Measurements from ENCODE around the gene MAP4. TPM values are rescaled to one million over a fixed set of nuclear protein-coding genes. Genes with fewer than 3 reads are reported as not detected.

Gene MAP4
- total and polyA plus RNA-seq, 2 of the 13 experiments (the other 11 are each of a cell fraction or from before 2014, with no cell fraction given) = 33.1 to 38.7 TPM

DNA sequence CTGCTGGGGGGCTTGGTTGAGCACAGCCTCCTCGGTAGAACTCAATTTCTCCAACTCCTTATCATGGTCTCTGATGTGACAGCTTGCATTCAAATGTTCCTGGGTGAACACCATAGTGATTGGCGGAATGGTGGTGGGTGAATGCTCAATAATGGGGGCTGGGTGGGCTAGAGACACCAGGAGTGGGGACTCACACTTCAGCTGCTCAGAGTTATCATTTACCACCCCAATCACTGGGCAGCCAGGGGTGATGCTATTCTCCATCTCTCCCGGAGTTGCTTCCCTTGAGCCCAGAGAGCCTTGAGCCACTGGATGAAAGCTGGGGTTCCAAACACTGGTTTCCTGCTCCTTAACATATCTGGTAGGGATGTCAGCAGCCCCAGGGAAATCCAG is 124.6 kb downstream of the MAP4 start:
- Histone ChIP-seq H3K4me1 (ENCODE audit: insufficient read depth, low read length) (no peaks in the 10 kb centered on the region), H4K20me1 (ENCODE audit: insufficient read depth, low read length) (no peaks in the 10 kb centered on the region), H2AFZ (ENCODE audit: low read length) (no peak overlapping the region), H3K27me3 (ENCODE audit: control insufficient read depth in 1 of 2, insufficient read depth in 2 of 2, low read length in 2 of 2) (no peaks in the 10 kb centered on the region; a peak in 1 of 5 replicates), H3K4me3 (replicated peaks in 1 of 3; ENCODE audit: insufficient read depth in 1 of 3, low read depth in 2 of 3, low read length in 3 of 3) (no peak overlapping the region), H3K4me2 (ENCODE audit: low read depth, low read length) (no peak overlapping the region), H3K9me3 (ENCODE audit: low read length) (no peaks in the 10 kb centered on the region), H3K9ac (ENCODE audit: insufficient read depth, low read depth, low read length) (no peak overlapping the region), H3K79me2 (ENCODE audit: insufficient read depth, low read length) (no peaks in the 10 kb centered on the region), H3K36me3 (replicated peaks in 1 of 2; ENCODE audit: control insufficient read depth in 1 of 2, insufficient read depth in 2 of 2, low read length in 2 of 2) (peaks cover 12 to 46% of the 10 kb centered on the region in 2 experiments), H3K27ac (ENCODE audit: extremely low read length, insufficient read depth, low read length) (no peak overlapping the region)
- DNase-seq (ENCODE audit: low spot score) (no peak), FAIRE-seq (no peak), ATAC-seq (no peak)
- ChIA-PET CTCF (ENCODE audit: low intra/inter-chr PET ratio, low total read pairs) (no interaction called here), POLR2A (no interaction called here)
- BruUV-seq (replicated peaks) = no TSS peak
- WGBS (ENCODE audit: low lambda C conversion rate) = 90% methylated on average over 3 of the region's 3 CpGs
- no peak for TF ChIP-seq ZNF788 (CRISPR knock-in tag; IDR thresholded peaks at IDR 0.05; ENCODE audit: borderline replicate concordance)
- TF ChIP-seq, protein P1, sequence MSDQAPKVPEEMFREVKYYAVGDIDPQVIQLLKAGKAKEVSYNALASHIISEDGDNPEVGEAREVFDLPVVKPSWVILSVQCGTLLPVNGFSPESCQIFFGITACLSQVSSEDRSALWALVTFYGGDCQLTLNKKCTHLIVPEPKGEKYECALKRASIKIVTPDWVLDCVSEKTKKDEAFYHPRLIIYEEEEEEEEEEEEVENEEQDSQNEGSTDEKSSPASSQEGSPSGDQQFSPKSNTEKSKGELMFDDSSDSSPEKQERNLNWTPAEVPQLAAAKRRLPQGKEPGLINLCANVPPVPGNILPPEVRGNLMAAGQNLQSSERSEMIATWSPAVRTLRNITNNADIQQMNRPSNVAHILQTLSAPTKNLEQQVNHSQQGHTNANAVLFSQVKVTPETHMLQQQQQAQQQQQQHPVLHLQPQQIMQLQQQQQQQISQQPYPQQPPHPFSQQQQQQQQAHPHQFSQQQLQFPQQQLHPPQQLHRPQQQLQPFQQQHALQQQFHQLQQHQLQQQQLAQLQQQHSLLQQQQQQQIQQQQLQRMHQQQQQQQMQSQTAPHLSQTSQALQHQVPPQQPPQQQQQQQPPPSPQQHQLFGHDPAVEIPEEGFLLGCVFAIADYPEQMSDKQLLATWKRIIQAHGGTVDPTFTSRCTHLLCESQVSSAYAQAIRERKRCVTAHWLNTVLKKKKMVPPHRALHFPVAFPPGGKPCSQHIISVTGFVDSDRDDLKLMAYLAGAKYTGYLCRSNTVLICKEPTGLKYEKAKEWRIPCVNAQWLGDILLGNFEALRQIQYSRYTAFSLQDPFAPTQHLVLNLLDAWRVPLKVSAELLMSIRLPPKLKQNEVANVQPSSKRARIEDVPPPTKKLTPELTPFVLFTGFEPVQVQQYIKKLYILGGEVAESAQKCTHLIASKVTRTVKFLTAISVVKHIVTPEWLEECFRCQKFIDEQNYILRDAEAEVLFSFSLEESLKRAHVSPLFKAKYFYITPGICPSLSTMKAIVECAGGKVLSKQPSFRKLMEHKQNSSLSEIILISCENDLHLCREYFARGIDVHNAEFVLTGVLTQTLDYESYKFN (CRISPR knock-in tag; conservative IDR thresholded peaks at IDR 0.05) = no peak
- TF ChIP-seq HNRNPLL (IDR thresholded peaks at IDR 0.05; ENCODE audit: low read depth, low read length, poor library complexity, severe bottlenecking) = no peak
- TF ChIP-seq, protein P2, sequence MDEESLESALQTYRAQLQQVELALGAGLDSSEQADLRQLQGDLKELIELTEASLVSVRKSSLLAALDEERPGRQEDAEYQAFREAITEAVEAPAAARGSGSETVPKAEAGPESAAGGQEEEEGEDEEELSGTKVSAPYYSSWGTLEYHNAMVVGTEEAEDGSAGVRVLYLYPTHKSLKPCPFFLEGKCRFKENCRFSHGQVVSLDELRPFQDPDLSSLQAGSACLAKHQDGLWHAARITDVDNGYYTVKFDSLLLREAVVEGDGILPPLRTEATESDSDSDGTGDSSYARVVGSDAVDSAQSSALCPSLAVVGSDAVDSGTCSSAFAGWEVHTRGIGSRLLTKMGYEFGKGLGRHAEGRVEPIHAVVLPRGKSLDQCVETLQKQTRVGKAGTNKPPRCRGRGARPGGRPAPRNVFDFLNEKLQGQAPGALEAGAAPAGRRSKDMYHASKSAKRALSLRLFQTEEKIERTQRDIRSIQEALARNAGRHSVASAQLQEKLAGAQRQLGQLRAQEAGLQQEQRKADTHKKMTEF (CRISPR knock-in tag; IDR thresholded peaks at IDR 0.05) = no peak
- TF ChIP-seq, protein P3, sequence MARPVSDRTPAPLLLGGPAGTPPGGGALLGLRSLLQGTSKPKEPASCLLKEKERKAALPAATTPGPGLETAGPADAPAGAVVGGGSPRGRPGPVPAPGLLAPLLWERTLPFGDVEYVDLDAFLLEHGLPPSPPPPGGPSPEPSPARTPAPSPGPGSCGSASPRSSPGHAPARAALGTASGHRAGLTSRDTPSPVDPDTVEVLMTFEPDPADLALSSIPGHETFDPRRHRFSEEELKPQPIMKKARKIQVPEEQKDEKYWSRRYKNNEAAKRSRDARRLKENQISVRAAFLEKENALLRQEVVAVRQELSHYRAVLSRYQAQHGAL (CRISPR knock-in tag; IDR thresholded peaks at IDR 0.05; ENCODE audit: not compliant biosample characterization) = no peak
- no peak for TF ChIP-seq ZBTB8A (CRISPR knock-in tag; IDR thresholded peaks at IDR 0.05; ENCODE audit: borderline replicate concordance, low read depth)
- TF ChIP-seq TSC22D2 (CRISPR knock-in tag; IDR thresholded peaks at IDR 0.05; ENCODE audit: borderline replicate concordance) = no peak
- TF ChIP-seq ZMYM4 (CRISPR knock-in tag; IDR thresholded peaks at IDR 0.05) = no peak
- in situ Hi-C loops (cut with HindIII; ENCODE audit: extremely low pct_ligation_motif_present, low pct_unique_long_range_greater_than_20kb) (no loop called here), intact Hi-C loops (cut with micrococcal nuclease; ENCODE audit: unreplicated experiment) (no loop called here)
